Anterior cingulate cortex (tissue), 58 donors: Measurements from ENCODE around the gene PTGDS.

ENCODE experiments used
- DNase-seq, 58 donors: peaks; one replicate each; lab custom pipeline; 2025; lab: John Stamatoyannopoulos, UW

PTGDS gene

GRCh38 chr9:136945333-136946227 lies 31.7 kb upstream of the PTGDS start:
- DNase-seq: no peak

- no peak for DNase-seq
Observed at GRCh38 chr9:136946228-136947027, 30.9 kb upstream of the PTGDS start.

- DNase-seq: peak in 20 of 58 donors; percentile 21 to 63 (median 40)
Observed at GRCh38 chr9:136947028-136947891, 30.0 kb upstream of the PTGDS start.

GRCh38 chr9:136947955-136948510 lies 29.3 kb upstream of the PTGDS start:
- peak in 44 of 58 donors; percentile 16 to 78 (median 57) for DNase-seq

- DNase-seq: no peak
Observed at GRCh38 chr9:136949239-136949816, 28.0 kb upstream of the PTGDS start.

GRCh38 chr9:136949817-136950655 lies 27.3 kb upstream of the PTGDS start:
- peak; percentile 67 to 98 (median 94) for DNase-seq

- DNase-seq: peak in 4 of 58 donors; percentile 38 to 53 (median 42)
Observed at GRCh38 chr9:136950656-136951276, 26.5 kb upstream of the PTGDS start.

- DNase-seq: no peak
Observed at GRCh38 chr9:136951541-136952320, 25.6 kb upstream of the PTGDS start, which contains the start of gene LCN12. Gene LCN12 (plus strand): TSS chr9:136952273. CDS start chr9:136952328, 55 bp downstream.

GRCh38 chr9:136952321-136952850 lies 24.9 kb upstream of the PTGDS start:
- peak in 37 of 58 donors; percentile 17 to 78 (median 58) for DNase-seq

GRCh38 chr9:136952876-136953770 lies 24.2 kb upstream of the PTGDS start:
- DNase-seq: no peak

- no peak for DNase-seq
Observed at GRCh38 chr9:136953771-136954269, 23.5 kb upstream of the PTGDS start.

GRCh38 chr9:136954270-136955083 lies 22.8 kb upstream of the PTGDS start:
- no peak for DNase-seq

- DNase-seq: no peak
Observed at GRCh38 chr9:136955202-136955942, 21.9 kb upstream of the PTGDS start.

- DNase-seq: no peak
Observed at GRCh38 chr9:136955943-136956335, 21.4 kb upstream of the PTGDS start.
